GM15510 (cell line): ENCODE results near the gene DLX2.

Source experiments
- POLR2A ChIP-seq: IDR thresholded peaks from 3 replicates; pipeline ENCODE4 v1.6.1; 2011; ENCODE audit warnings: borderline replicate concordance; ENCODE audit not compliant: insufficient read length; ENCODE audit errors: extremely low read depth

DLX2 gene

DNA sequence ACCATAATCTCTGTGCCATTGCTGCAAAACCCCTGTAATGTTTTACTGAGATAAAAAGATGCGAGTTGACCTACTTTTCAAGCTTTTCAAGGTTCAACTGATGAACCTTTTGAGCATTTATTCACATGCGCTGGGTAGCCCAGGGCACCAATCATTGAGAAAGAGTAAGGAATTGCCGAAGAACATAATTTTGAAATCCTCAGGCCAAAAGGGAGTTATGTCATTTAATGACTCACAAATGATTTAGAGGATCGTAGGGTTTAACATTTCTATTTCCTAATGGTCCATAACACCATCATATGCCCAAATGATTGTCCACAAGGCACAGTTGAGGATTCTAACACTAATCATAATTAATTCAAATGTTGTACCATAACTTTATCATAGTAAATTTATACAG, 37.6 kb downstream of the DLX2 start:
- no peak for TF ChIP-seq POLR2A

DNA sequence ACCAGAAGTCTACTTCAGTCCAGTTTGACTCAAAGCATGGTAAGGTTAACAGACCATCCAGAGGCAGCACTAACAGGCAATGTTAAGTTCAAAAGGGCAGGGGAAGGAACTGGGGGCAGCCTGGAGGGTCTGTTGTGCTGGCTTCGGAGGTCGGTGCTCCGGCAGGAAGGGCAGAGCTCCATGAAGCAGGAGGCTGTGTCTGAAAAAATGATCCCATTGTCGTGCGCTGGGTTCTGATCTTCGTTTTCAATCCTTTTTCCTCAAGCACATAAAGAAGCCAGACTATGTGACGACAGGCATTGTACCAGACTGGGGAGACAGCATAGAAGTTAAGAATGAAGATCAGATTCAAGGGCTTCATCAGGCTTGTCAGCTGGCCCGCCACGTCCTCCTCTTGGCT, 39.3 kb downstream of the DLX2 start:
- TF ChIP-seq POLR2A = no peak

DNA sequence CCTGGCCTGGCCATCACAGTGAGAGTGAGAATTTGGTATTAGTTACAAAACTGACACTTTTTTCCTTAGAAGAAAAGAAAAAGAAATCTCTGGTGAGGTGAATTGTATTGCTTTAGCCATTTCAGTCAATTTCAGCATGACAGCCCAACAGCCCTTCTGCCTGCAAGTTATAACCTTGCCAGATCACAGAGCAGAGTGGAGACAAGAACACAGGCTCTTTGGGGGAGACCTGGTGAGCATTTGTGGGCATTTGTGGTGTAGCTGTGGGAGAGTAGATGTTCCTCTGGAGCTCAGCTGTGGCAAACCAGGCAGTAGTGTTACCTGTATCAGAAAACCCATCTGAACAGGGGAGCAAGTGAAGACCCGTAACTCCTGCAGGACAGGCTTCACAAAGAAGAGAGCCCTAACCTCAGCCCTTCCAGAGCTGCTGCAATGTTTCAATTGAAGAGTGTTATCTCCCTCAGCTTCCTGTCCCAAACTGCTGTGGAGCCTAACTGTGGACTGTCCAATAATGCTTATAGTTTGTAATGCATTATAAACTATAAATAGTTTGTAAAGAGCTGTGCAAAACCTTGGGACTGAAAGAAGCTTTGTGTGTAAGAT, 40.2 kb downstream of the DLX2 start:
- no peak for TF ChIP-seq POLR2A

DNA sequence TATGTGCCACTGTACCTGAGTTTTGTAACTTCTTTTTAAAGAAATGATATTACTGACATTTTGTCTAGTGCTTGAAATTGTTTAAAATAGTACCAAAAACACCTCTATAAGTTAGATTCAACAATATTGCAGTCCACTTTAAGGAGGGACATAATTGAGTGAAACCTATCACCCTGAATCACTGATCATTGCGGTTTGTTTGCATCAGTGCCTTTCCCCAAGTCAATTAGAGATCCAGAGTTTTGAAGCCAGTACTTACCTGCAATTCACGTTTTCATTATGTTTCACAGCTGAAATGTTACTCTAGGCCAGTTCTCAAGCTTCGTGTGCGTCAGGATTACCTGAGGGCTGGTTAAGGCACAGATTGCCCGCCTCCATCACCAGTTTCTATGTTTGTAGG, 44.0 kb downstream of the DLX2 start:
- no peak for TF ChIP-seq POLR2A

DNA sequence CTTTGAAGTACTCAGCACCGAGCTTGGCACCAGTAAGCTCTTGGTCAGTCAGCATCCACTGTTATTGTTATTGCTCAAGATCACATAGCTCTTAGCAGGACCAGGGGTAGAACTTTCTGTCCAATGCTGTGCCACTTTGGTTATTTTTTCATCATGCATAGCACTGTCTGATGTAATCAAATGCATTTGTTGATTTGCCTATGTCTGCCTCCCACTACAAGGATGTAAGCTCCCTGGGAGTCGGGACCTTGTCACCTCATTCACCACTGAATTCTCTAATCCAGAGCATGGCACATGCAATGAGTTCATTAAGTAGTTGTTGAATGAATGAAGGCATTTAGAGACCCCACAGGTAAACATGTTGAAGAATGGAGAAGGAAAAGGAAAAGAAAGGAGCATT, 46.4 kb downstream of the DLX2 start:
- TF ChIP-seq POLR2A = no peak

DNA sequence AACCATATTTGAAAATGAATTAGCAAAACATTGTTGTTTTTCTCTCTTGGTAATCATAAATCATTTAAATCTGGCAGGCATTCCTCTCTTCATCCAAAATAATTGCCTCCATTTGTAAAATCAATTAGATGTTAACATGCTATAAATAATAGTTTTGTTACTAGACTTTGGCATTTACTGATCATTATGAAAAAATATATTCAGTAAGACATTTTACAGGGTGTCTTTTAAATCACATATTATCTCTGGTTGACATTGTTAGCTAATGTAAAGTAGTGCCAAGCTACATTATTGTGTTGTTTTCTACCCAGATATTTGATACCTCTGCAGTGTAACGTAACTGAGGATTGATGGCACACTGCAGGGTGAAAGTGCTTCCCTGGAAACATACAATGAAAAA, 49.2 kb downstream of the DLX2 start:
- TF ChIP-seq POLR2A = no peak

DNA sequence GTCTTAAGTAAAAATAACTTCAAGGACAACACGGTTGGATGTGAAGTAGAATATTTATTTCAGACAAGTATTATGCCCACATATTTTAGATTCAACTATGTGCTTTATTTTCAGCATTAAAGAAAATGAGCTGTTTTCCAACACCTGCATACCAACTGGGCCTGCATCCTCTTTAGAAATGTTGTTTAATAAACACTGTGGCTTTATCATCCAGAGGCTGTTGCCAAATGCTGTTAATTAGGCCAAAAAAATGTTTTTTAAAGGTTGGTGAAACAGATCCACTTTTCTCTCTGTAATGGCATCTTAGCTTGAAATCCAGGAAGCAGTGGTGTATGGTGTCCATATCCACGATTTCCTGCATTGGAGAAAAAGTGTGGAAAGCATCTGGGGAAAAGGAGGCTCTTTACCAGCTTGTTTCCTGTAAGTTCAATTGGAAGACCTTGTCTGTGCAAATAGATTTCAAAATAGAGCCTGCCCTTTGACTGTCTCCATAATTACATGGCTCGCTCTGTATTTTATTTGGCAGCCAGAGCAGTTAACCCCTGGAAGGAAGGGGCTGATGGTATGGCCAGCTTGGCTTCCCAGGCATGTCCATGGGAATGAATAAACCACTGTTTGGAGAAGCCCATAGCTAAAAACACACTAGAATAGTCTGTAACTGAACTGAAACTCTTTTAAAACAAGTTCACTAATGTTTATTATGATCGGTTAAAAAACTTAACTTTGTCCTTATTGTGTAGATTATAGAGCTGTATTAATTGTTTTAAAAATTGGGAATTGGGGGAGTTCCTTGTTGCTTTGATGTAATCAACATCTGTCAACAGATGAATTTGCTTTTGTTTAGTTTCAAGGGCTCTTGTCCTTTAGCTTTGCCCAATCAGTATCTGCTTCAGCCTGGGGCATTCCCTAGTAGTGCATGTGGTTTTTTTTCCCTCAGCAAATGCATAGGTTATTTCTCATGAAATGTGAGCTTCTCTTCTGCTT, 50.4 kb downstream of the DLX2 start:
- TF ChIP-seq POLR2A = no peak

DNA sequence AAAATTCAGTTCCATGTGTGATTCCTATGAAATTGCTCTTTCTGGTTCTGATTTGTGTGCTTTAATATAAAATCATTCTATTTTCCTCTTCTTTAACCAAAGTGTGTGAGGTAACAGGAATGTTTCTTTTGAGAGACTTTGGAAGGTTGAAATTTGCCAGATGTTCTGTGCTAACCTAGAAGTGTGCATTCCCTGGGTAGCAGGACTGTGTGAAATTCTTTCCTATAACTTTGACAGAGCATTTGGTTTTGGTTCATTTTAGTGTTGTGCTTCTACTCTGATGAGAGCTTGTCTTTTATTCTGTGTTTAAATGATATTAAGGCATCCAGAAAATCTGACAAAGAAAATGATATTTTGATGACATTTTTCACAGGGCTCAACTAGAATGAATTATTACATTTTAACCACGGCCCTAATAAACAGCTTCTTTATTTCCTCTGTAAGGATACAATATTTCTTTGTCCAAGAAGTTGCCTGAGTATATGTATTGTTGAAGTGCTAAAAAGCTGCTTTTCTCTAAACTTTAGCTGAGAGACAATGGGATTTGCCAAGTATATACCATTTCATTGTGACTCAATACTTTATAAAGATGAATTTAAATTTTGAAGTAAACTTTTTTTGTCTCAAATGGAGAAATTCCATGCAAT, 52.1 kb downstream of the DLX2 start:
- TF ChIP-seq POLR2A = no peak

DNA sequence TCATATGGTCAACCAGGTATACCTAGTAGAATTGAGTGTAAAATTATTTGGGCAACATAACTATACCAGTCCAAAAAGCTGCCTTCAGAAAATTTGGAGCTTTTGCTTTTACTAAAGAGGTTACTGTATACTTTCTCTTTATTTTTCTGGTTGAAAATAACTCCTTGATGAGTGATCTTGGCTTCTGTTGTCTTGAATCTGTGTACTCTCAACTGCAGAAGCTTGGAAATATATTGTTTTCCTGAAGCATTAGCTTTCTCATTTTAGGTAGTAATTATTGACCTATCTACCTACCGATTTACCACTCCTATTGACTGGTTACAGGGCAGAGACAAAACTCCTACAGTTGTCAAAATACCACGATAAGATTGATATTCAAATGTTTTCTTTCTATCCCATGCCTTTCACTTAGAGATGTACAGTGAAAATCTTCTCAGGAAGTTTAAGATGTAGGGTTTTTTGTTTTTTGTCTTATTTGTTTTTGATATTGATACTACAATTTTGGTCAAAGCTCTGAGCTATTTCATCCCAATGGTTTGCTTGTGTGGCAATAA, 53.1 kb downstream of the DLX2 start:
- TF ChIP-seq POLR2A = no peak
